GM18870 (cell line): ENCODE measurements around the gene KIAA1958.

Experiments
- ATAC-seq: cut with Tn5 transposase; IDR thresholded peaks from one replicate; pipeline ENCODE4 v1.9.1; 2021; ENCODE audit warnings: moderate library complexity; ENCODE audit not compliant: unreplicated experiment

Gene KIAA1958

GRCh38 chr9:112486221-112487007 is at the start of gene KIAA1958:
TSS of gene KIAA1958 (plus strand) at chr9:112486827. CDS start at chr9:112574081, 87,254 bp downstream.
- peak; percentile 74 for ATAC-seq

- no peak for ATAC-seq
Observed at GRCh38 chr9:112437406-112437805, 49.2 kb upstream of the KIAA1958 start.

- no peak for ATAC-seq
Observed at GRCh38 chr9:112439171-112439570, 47.5 kb upstream of the KIAA1958 start.

- no peak for ATAC-seq
Observed at GRCh38 chr9:112439825-112440224, 46.8 kb upstream of the KIAA1958 start.

GRCh38 chr9:112443200-112443599 is 43.4 kb upstream of the KIAA1958 start:
- no peak for ATAC-seq

GRCh38 chr9:112443636-112444035 is 43.0 kb upstream of the KIAA1958 start:
- no peak for ATAC-seq

- no peak for ATAC-seq
Observed at GRCh38 chr9:112445196-112445595, 41.4 kb upstream of the KIAA1958 start.

GRCh38 chr9:112446080-112446479 is 40.5 kb upstream of the KIAA1958 start:
- no peak for ATAC-seq

GRCh38 chr9:112446526-112446925 is 40.1 kb upstream of the KIAA1958 start:
- ATAC-seq: no peak

GRCh38 chr9:112447283-112447761 is 39.3 kb upstream of the KIAA1958 start:
- ATAC-seq: no peak

- ATAC-seq: no peak
Observed at GRCh38 chr9:112462855-112463254, 23.8 kb upstream of the KIAA1958 start.

GRCh38 chr9:112465352-112465751 is 21.3 kb upstream of the KIAA1958 start:
- ATAC-seq: no peak

GRCh38 chr9:112472996-112473395 is 13.6 kb upstream of the KIAA1958 start:
- no peak for ATAC-seq

GRCh38 chr9:112473986-112474385 is 12.6 kb upstream of the KIAA1958 start:
- ATAC-seq: no peak

GRCh38 chr9:112475318-112475717 is 11.3 kb upstream of the KIAA1958 start:
- no peak for ATAC-seq

- no peak for ATAC-seq
Observed at GRCh38 chr9:112477330-112477729, 9.3 kb upstream of the KIAA1958 start.

- ATAC-seq: no peak
Observed at GRCh38 chr9:112479221-112479620, 7.4 kb upstream of the KIAA1958 start.

GRCh38 chr9:112484607-112485006 is 2.0 kb upstream of the KIAA1958 start:
- ATAC-seq: no peak

- no peak for ATAC-seq
Observed at GRCh38 chr9:112485574-112485973, 1.1 kb upstream of the KIAA1958 start.

- peak; percentile 25 for ATAC-seq
Observed at GRCh38 chr9:112487008-112487798, 576 bp downstream of the KIAA1958 start.

- ATAC-seq: no peak
Observed at GRCh38 chr9:112487799-112488340, 1.2 kb downstream of the KIAA1958 start.
